Tibial nerve (tissue), 4 donors: Measurements from ENCODE around the gene S100A13. TPM values are rescaled to one million over a fixed set of nuclear protein-coding genes. Genes with fewer than 3 reads are reported as not detected.

Experiments
- DNase-seq, 2 donors: peaks; one replicate each; pipeline ENCODE4 v3.0.0-alpha.2; 2019; ENCODE audit warnings: low spot score in 2 of 2
- H3K27ac ChIP-seq, 4 donors: fragments of 200-600 bp; sonication (generic) in 3 of 4; one replicate each; pipeline ENCODE4 v1.5.1; 2017 to 2019; ENCODE audit warnings: mild to moderate bottlenecking in 1 of 4
- H3K27me3 ChIP-seq, 2 donors: fragments of 200-600 bp; sonication (generic) in 1 of 2; one replicate each; pipeline versions ENCODE4 v1.5.1 to v1.6.0; 2017 to 2019
- H3K36me3 ChIP-seq, 3 donors: fragments of 200-600 bp; sonication (generic); one replicate each; pipeline ENCODE4 v1.5.1; 2018 to 2019
- H3K4me1 ChIP-seq, 4 donors: fragments of 200-600 bp; sonication (generic) in 3 of 4; one replicate each; pipeline ENCODE4 v1.5.1; 2017 to 2019
- H3K4me3 ChIP-seq, 4 donors: fragments of 200-600 bp; sonication (generic) in 3 of 4; one replicate each; pipeline ENCODE4 v1.5.1; 2017 to 2019; ENCODE audit warnings: mild to moderate bottlenecking in 1 of 4, moderate library complexity in 1 of 4
- H3K9me3 ChIP-seq, 4 donors: fragments of 200-600 bp; sonication (generic) in 3 of 4; one replicate each; pipeline ENCODE4 v1.5.1; 2017 to 2019
- CTCF ChIP-seq, 5 experiments: fragments of 200-600 bp in 3 of 5; fragments of 450-650 bp in 2 of 5; sonication (generic) in 3 of 5; IDR thresholded peaks; one replicate each; pipeline ENCODE4 v1.5.1; 2016 to 2019; ENCODE audit warnings: antibody characterized with exemption in 5 of 5, mild to moderate bottlenecking in 3 of 5, moderate library complexity in 2 of 5
- EP300 ChIP-seq, 2 donors: sonication (generic); formaldehyde crosslinking; IDR thresholded peaks; one replicate each; pipeline ENCODE4 v1.6.1; 2017; ENCODE audit warnings: antibody characterized with exemption in 2 of 2, mild to moderate bottlenecking in 1 of 2
- POLR2A ChIP-seq, 2 donors: fragments of 450-650 bp; IDR thresholded peaks; one replicate each; pipeline ENCODE4 v1.6.1; 2017; ENCODE audit warnings: antibody characterized with exemption in 2 of 2, mild to moderate bottlenecking in 2 of 2, moderate library complexity in 2 of 2
- WGBS, 2 donors: methylation state at CpG; one replicate each; pipeline ENCODE4 v1.1.5; 2018; 5-methylcytosine and 5-hydroxymethylcytosine counted together
- total RNA-seq, 4 donors: library from RNA; depleted of rRNA; stranded (reverse); fragments of >200 nt; gene quantifications; one replicate each; pipeline ENCODE4 v1.1.0, GENCODE V29; 2016

Gene S100A13
- total RNA-seq, 4 donors from 2014 or later, result 74.4 to 151 (median 121) TPM

DNA sequence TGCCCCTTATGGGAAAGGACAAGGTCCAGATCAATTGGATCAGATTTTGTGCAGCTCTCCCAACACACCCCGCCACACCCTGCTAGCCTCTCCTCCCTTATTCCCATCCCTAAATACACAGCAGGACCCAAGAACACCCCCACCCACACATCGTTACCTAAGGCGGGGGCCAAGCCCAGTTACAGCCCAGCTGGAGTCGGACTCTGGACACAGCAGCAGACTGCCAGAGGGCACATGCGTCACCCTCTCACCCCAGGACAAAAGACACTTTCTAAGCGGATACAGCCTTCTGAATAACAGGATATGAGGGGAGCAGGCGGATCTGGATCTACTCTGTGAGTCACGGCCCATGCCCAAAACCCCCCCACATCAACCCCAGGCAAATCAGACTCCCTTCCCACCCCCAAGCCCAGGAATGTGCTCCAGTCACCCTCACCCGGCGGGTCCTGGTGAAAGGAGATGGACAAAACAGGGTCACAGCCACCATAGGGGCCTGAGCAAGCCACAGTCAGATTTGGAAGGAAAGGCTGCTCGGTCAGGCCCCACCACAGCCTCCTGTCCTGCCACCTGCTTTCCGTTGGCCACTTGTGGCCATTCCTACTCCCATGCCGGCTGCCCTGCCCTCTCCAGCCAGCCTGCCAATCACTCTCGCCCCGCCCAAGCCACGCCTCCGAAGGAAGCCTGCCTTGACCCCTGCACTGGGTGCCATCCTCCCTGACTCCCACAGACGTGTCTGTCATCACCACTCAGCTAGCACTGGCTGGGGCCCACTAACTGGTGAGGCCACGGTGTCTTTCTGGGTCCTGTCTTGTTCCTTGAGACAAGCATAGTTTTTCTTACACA lies 18.3 kb downstream of the S100A13 start:
- Histone ChIP-seq H3K27me3 (no peaks in the 10 kb centered on the region), H3K4me1 (peaks cover 0 to 60% (median 39%) of the 10 kb centered on the region in 4 donors), H3K36me3 (peaks cover 0 to 27% (median 0%) of the 10 kb centered on the region in 3 donors), H3K4me3 (peak overlapping the region; percentile 6 to 47 (median 31)), H3K27ac (peak overlapping the region; percentile 89 to 99 (median 94)), H3K9me3 (no peaks in the 10 kb centered on the region)
- 18 to 20% methylated on average over 19 of the region's 19 CpGs for WGBS, 2 donors
- peak; percentile 69 to 72 for DNase-seq
- TF ChIP-seq CTCF (IDR thresholded peaks at IDR 0.05) (peak in 1 of 5 experiments; percentile 15), EP300 (IDR thresholded peaks at IDR 0.05) (peak; percentile 65 to 85), POLR2A (IDR thresholded peaks at IDR 0.05) (peak in 1 of 2 donors; percentile 48)

DNA sequence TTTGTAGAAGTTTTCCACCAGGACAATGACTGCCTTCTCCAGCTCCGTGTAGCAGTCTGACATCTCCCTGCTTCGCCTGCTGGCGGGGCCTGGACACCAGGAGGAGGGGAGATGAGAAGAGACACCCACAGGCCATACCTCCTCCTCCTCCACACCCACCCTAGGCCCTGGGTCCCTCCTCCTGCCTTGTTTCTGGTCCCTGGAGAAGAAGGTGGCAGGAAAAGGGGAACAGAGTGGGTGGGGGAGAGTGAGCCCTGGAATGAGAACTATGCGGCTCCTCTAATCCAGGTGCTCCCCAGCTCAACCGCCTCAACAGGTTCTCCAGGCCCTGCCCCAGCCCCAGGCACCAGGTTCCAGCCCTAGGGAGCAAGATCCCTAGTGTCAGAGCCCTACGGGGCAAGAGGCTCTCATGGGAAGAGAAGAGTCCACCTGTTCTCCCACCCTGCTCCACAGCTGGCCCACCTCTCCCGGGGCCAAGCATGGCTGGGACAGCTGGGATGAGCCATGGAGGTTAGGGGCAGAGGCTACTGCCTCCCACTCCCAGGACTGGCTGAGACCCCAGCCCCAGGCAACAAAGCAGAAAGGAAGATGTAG lies 19.1 kb downstream of the S100A13 start:
- peaks cover 0 to 52% (median 37%) of the 10 kb centered on the region in 4 donors for H3K4me1 ChIP-seq
- H3K9me3 ChIP-seq, result no peaks in the 10 kb centered on the region
- H3K4me3 ChIP-seq, result peak overlapping the region; percentile 6 to 47 (median 31)
- WGBS, 2 donors, result 42 to 51% methylated on average over 6 to 7 of the region's 7 CpGs
- H3K27me3 ChIP-seq, result no peaks in the 10 kb centered on the region
- DNase-seq, result no peak
- H3K27ac ChIP-seq, result peak overlapping the region; percentile 89 to 99 (median 94)
- no peak for TF ChIP-seq EP300 (IDR thresholded peaks at IDR 0.05)
- peaks cover 0 to 27% (median 0%) of the 10 kb centered on the region in 3 donors for H3K36me3 ChIP-seq

- DNase-seq, result no peak
- H3K27ac ChIP-seq, result peak overlapping the region; percentile 89 to 99 (median 94)
- no peak for TF ChIP-seq EP300 (IDR thresholded peaks at IDR 0.05)
- TF ChIP-seq CTCF (IDR thresholded peaks at IDR 0.05), result no peak
- TF ChIP-seq POLR2A (IDR thresholded peaks at IDR 0.05), result no peak
- peaks cover 0 to 27% (median 0%) of the 10 kb centered on the region in 3 donors for H3K36me3 ChIP-seq
- peak overlapping the region in 2 of 4 donors; percentile 4 to 47 for H3K4me3 ChIP-seq
- H3K9me3 ChIP-seq, result no peaks in the 10 kb centered on the region
- no peaks in the 10 kb centered on the region for H3K27me3 ChIP-seq
- H3K4me1 ChIP-seq, result peaks cover 0 to 50% (median 36%) of the 10 kb centered on the region in 4 donors
- 91 to 96% methylated on average over 8 of the region's 8 CpGs for WGBS, 2 donors
Observed at GRCh38 chr1:153607381-153607780, 19.9 kb downstream of the S100A13 start.

- Histone ChIP-seq H3K9me3 (no peaks in the 10 kb centered on the region), H3K36me3 (peaks cover 0 to 27% (median 0%) of the 10 kb centered on the region in 3 donors), H3K27ac (peak overlapping the region in 1 of 4 donors; percentile 99), H3K4me3 (no peak overlapping the region), H3K4me1 (peaks cover 0 to 45% (median 32%) of the 10 kb centered on the region in 4 donors), H3K27me3 (no peaks in the 10 kb centered on the region)
- no peak for DNase-seq
- no peak for TF ChIP-seq POLR2A (IDR thresholded peaks at IDR 0.05)
- no peak for TF ChIP-seq CTCF (IDR thresholded peaks at IDR 0.05)
- no peak for TF ChIP-seq EP300 (IDR thresholded peaks at IDR 0.05)
- 87 to 94% methylated on average over 11 of the region's 11 CpGs for WGBS, 2 donors
Observed at GRCh38 chr1:153606194-153606593, 21.1 kb downstream of the S100A13 start.

DNA sequence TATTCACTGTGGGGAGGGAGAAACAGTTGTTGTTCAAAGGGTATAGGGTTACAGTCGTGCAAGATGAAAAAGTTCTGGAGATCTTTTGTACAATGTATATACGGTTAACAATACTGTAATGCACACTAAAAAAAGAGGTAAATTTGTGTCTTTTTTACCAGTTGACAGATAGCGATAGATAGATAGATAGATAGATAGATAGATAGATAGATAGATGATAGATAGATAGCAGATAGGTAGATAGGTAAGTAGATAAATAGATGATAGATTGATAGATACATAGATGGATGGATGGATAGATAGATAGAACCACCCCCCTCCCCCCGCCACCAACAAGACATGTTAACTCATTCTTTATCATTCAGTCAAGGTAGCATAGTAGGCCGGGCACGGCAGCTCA lies 24.6 kb downstream of the S100A13 start:
- Histone ChIP-seq H3K4me3 (no peak overlapping the region), H3K27me3 (no peaks in the 10 kb centered on the region), H3K4me1 (peaks cover 0 to 17% (median 4%) of the 10 kb centered on the region in 4 donors), H3K27ac (no peak overlapping the region), H3K9me3 (no peaks in the 10 kb centered on the region), H3K36me3 (peaks cover 0 to 27% (median 0%) of the 10 kb centered on the region in 3 donors)
- TF ChIP-seq CTCF (IDR thresholded peaks at IDR 0.05) (no peak), EP300 (IDR thresholded peaks at IDR 0.05) (no peak), POLR2A (IDR thresholded peaks at IDR 0.05) (no peak)
- no peak for DNase-seq
- 77 to 85% methylated on average over 6 of the region's 6 CpGs for WGBS, 2 donors
